NCI-H1436 (cell line): ENCODE data around the gene LAMA2.

ENCODE experiments used
- DNase-seq: peaks from one replicate; lab custom pipeline; 2025; lab: John Stamatoyannopoulos, UW

LAMA2 gene

GRCh38 chr6:128882991-128883611 is at the start of gene LAMA2:
Gene LAMA2 (plus strand): TSS chr6:128883138. CDS start chr6:128883246, 108 bp downstream.
- DNase-seq: no peak

- DNase-seq: no peak
These were observed 46.2 kb upstream of the LAMA2 start for GRCh38 chr6:128836761-128837160.

- DNase-seq: no peak
These were observed 41.4 kb upstream of the LAMA2 start for GRCh38 chr6:128841518-128841917.

GRCh38 chr6:128844598-128844997 is 38.3 kb upstream of the LAMA2 start:
- DNase-seq: no peak

- no peak for DNase-seq
These were observed 35.3 kb upstream of the LAMA2 start for GRCh38 chr6:128847431-128848210.

- DNase-seq: no peak
These were observed 34.6 kb upstream of the LAMA2 start for GRCh38 chr6:128848212-128848935.

GRCh38 chr6:128855581-128856085 is 27.3 kb upstream of the LAMA2 start:
- DNase-seq: no peak

- DNase-seq: no peak
These were observed 25.1 kb upstream of the LAMA2 start for GRCh38 chr6:128857806-128858205.

GRCh38 chr6:128860782-128861181 is 22.2 kb upstream of the LAMA2 start:
- no peak for DNase-seq

- no peak for DNase-seq
These were observed 19.0 kb upstream of the LAMA2 start for GRCh38 chr6:128863983-128864382.

GRCh38 chr6:128870746-128871145 is 12.2 kb upstream of the LAMA2 start:
- DNase-seq: no peak

- DNase-seq: no peak
These were observed 8.1 kb upstream of the LAMA2 start for GRCh38 chr6:128874863-128875262.

GRCh38 chr6:128882560-128882959 is 378 bp upstream of the LAMA2 start:
- no peak for DNase-seq

GRCh38 chr6:128883906-128884305 is 968 bp downstream of the LAMA2 start:
- no peak for DNase-seq

- no peak for DNase-seq
These were observed 2.4 kb downstream of the LAMA2 start for GRCh38 chr6:128885381-128885780.

GRCh38 chr6:128886706-128887105 is 3.8 kb downstream of the LAMA2 start:
- DNase-seq: no peak

GRCh38 chr6:128888444-128889175 is 5.7 kb downstream of the LAMA2 start:
- DNase-seq: no peak

GRCh38 chr6:128889870-128890269 is 6.9 kb downstream of the LAMA2 start:
- DNase-seq: no peak

- DNase-seq: no peak
These were observed 9.1 kb downstream of the LAMA2 start for GRCh38 chr6:128892079-128892478.

- DNase-seq: no peak
These were observed 16.6 kb downstream of the LAMA2 start for GRCh38 chr6:128899341-128900050.

GRCh38 chr6:128903715-128904114 is 20.8 kb downstream of the LAMA2 start:
- DNase-seq: no peak
